HG03558 (cell line): Measurements from ENCODE around the gene PRPF39.
A peak's percentile ranks its signal among the peaks of the same experiment; 100 is the strongest.

Source experiments
- ATAC-seq: cut with Tn5 transposase; IDR thresholded peaks from one replicate; pipeline ENCODE4 v1.9.1; 2021; ENCODE audit warnings: moderate number of reproducible peaks; ENCODE audit not compliant: unreplicated experiment; ENCODE audit errors: extremely low read depth

PRPF39 gene

GRCh38 chr14:45083976-45084722 lies at the start of gene PRPF39:
TSS of gene PRPF39 (plus strand) at chr14:45084116. CDS start at chr14:45095240, 11,124 bp downstream.
- ATAC-seq: peak; percentile 86

- ATAC-seq: no peak
Observed at GRCh38 chr14:45034730-45035129, 49.2 kb upstream of the PRPF39 start.

GRCh38 chr14:45038256-45038655 lies 45.7 kb upstream of the PRPF39 start:
- ATAC-seq: no peak

GRCh38 chr14:45038865-45039264 lies 45.1 kb upstream of the PRPF39 start:
- no peak for ATAC-seq

- no peak for ATAC-seq
Observed at GRCh38 chr14:45039390-45039789, 44.5 kb upstream of the PRPF39 start.

- no peak for ATAC-seq
Observed at GRCh38 chr14:45041641-45042040, 42.3 kb upstream of the PRPF39 start.

GRCh38 chr14:45044638-45045037 lies 39.3 kb upstream of the PRPF39 start:
- ATAC-seq: no peak

- ATAC-seq: no peak
Observed at GRCh38 chr14:45048385-45048784, 35.5 kb upstream of the PRPF39 start.

- ATAC-seq: no peak
Observed at GRCh38 chr14:45051180-45051579, 32.7 kb upstream of the PRPF39 start.

- no peak for ATAC-seq
Observed at GRCh38 chr14:45051896-45052295, 32.0 kb upstream of the PRPF39 start.

- no peak for ATAC-seq
Observed at GRCh38 chr14:45057349-45057748, 26.6 kb upstream of the PRPF39 start.

- ATAC-seq: no peak
Observed at GRCh38 chr14:45057881-45058364, 26.0 kb upstream of the PRPF39 start.

GRCh38 chr14:45060551-45060950 lies 23.4 kb upstream of the PRPF39 start:
- no peak for ATAC-seq

GRCh38 chr14:45065540-45065939 lies 18.4 kb upstream of the PRPF39 start:
- ATAC-seq: no peak

- ATAC-seq: no peak
Observed at GRCh38 chr14:45065956-45066355, 18.0 kb upstream of the PRPF39 start.

GRCh38 chr14:45066667-45067066 lies 17.2 kb upstream of the PRPF39 start:
- ATAC-seq: no peak

- no peak for ATAC-seq
Observed at GRCh38 chr14:45068396-45068795, 15.5 kb upstream of the PRPF39 start.

GRCh38 chr14:45070215-45070614 lies 13.7 kb upstream of the PRPF39 start:
- ATAC-seq: no peak

- no peak for ATAC-seq
Observed at GRCh38 chr14:45072126-45072525, 11.8 kb upstream of the PRPF39 start.

- no peak for ATAC-seq
Observed at GRCh38 chr14:45073231-45073879, 10.6 kb upstream of the PRPF39 start.

GRCh38 chr14:45078323-45078722 lies 5.6 kb upstream of the PRPF39 start:
- ATAC-seq: no peak
